Trophoblast cell (in vitro differentiated cells and primary cell): ENCODE measurements around the gene MAP2K3.
"Not testable (repeated sequence)": the region's sequence is repeated elsewhere in the genome, so short reads cannot be mapped to it uniquely, and the experiment has no call there.

ENCODE experiments used
- DNase-seq, 2 donors: peaks; one replicate each; pipeline ENCODE4 v3.0.0-alpha.2; 2016
- H2AFZ ChIP-seq: 2 replicates; pipeline ENCODE4 v1.6.1; 2013; ENCODE audit warnings: low read length, moderate library complexity, mild to moderate bottlenecking; ENCODE audit not compliant: insufficient read depth, poor library complexity
- H2AK5ac ChIP-seq: 2 replicates; pipeline ENCODE4 v1.6.1; 2013; ENCODE audit warnings: mild to moderate bottlenecking, low read length
- H2BK120ac ChIP-seq: 2 replicates; pipeline ENCODE4 v1.6.1; 2013; ENCODE audit warnings: low read length, mild to moderate bottlenecking, moderate library complexity; ENCODE audit not compliant: insufficient read depth, poor library complexity
- H2BK12ac ChIP-seq: 2 replicates; pipeline ENCODE4 v1.6.1; 2013; ENCODE audit warnings: mild to moderate bottlenecking, low read length, moderate library complexity
- H2BK5ac ChIP-seq: 2 replicates; pipeline ENCODE4 v1.6.1; 2013; ENCODE audit warnings: low read length, low read depth, moderate library complexity, mild to moderate bottlenecking; ENCODE audit not compliant: poor library complexity
- H3K14ac ChIP-seq: 2 replicates; pipeline ENCODE4 v1.6.1; 2013; ENCODE audit warnings: mild to moderate bottlenecking, low read length
- H3K18ac ChIP-seq: 2 replicates; pipeline ENCODE4 v1.6.1; 2013; ENCODE audit warnings: mild to moderate bottlenecking, low read length
- H3K23ac ChIP-seq: 2 replicates; pipeline ENCODE4 v1.6.1; 2013; ENCODE audit warnings: low read length
- H3K27ac ChIP-seq: 2 replicates; pipeline ENCODE4 v1.5.1; 2013; ENCODE audit warnings: low read depth, mild to moderate bottlenecking, inconsistent platforms, low read length, moderate library complexity
- H3K27me3 ChIP-seq: 2 replicates; pipeline ENCODE4 v1.6.1; 2013; ENCODE audit warnings: inconsistent platforms, mild to moderate bottlenecking, low read length, moderate library complexity; ENCODE audit not compliant: insufficient read depth
- H3K36me3 ChIP-seq, 2 experiments: 1 replicate in 1 of 2; 2 replicates in 1 of 2; pipeline ENCODE4 v1.6.1; 2013; ENCODE audit warnings: low read length in 2 of 2, mild to moderate bottlenecking in 2 of 2, moderate library complexity in 1 of 2; ENCODE audit not compliant: insufficient read depth in 2 of 2, control insufficient read depth in 1 of 2
- H3K4ac ChIP-seq: 2 replicates; pipeline ENCODE4 v1.6.1; 2013; ENCODE audit warnings: low read depth, mild to moderate bottlenecking, low read length, moderate library complexity
- H3K4me1 ChIP-seq, 2 experiments: 1 replicate in 1 of 2; 2 replicates in 1 of 2; pipeline ENCODE4 v1.6.1; 2013; ENCODE audit warnings: low read length in 2 of 2, mild to moderate bottlenecking in 2 of 2, moderate library complexity in 1 of 2; ENCODE audit not compliant: insufficient read depth in 2 of 2, control insufficient read depth in 1 of 2
- H3K4me2 ChIP-seq: 2 replicates; pipeline ENCODE4 v1.6.1; 2013; ENCODE audit warnings: inconsistent platforms, mild to moderate bottlenecking, low read length, moderate library complexity
- H3K4me3 ChIP-seq: 2 replicates; pipeline ENCODE4 v1.5.1; 2013; ENCODE audit warnings: mild to moderate bottlenecking, low read depth, low read length, inconsistent platforms
- H3K79me1 ChIP-seq: one replicate; pipeline ENCODE4 v1.6.1; 2013; ENCODE audit warnings: low read length
- H3K79me2 ChIP-seq: 2 replicates; pipeline ENCODE4 v1.6.1; 2013; ENCODE audit warnings: low read length, mild to moderate bottlenecking; ENCODE audit not compliant: control insufficient read depth, insufficient read depth, poor library complexity
- H3K9ac ChIP-seq: 2 replicates; pipeline ENCODE4 v1.6.1; 2013; ENCODE audit warnings: mild to moderate bottlenecking, low read length
- H3K9me3 ChIP-seq: 2 replicates; pipeline ENCODE4 v1.6.1; 2013; ENCODE audit warnings: low read depth, mild to moderate bottlenecking, control low read depth, inconsistent platforms, low read length; ENCODE audit not compliant: insufficient read depth
- H4K12ac ChIP-seq: 2 replicates; pipeline ENCODE4 v1.6.1; 2013; ENCODE audit warnings: low read depth, mild to moderate bottlenecking, low read length, moderate library complexity
- H4K8ac ChIP-seq: 2 replicates; pipeline ENCODE4 v1.6.1; 2013; ENCODE audit warnings: low read depth, mild to moderate bottlenecking, low read length, moderate library complexity
- H4K91ac ChIP-seq: one replicate; pipeline ENCODE4 v1.6.1; 2013; ENCODE audit warnings: low read depth, mild to moderate bottlenecking, low read length, moderate library complexity
- WGBS: extraction: QIAGEN DNeasy Blood & Tissue Kit; methylation state at CpG from one replicate; pipeline ENCODE4 v1.1.7; 2013; ENCODE audit warnings: missing lambda C conversion rate; ENCODE audit not compliant: insufficient read length, insufficient coverage; ENCODE audit errors: extremely low coverage; 5-methylcytosine and 5-hydroxymethylcytosine counted together

The MAP2K3 gene

DNA sequence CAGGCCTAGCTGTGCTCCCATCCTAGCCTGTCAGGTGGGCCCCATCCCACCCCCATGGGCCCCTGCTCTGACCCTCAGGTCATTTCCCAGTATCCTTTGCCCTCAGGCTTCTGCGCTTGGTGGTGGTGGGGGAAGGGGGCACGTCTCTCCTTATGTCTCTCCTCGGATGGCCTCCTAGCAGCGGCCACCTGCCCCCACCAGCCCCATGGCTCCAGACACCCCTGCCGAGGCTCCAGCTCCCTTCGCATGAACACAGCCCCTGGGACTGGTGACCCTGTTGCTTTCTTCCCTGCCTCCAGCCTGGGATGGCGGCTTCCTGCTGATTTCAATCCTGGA lies 64.4 kb downstream of the MAP2K3 start:
- no CpG with 5 or more reads among the region's 7 CpGs for WGBS
- not testable (repeated sequence) for H3K79me1 ChIP-seq, H3K27me3 ChIP-seq, H3K4me3 ChIP-seq, H3K27ac ChIP-seq, H3K18ac ChIP-seq, H3K36me3 ChIP-seq, H4K8ac ChIP-seq, H3K4me2 ChIP-seq, H2AFZ ChIP-seq, H2BK12ac ChIP-seq, H3K9ac ChIP-seq, H3K4ac ChIP-seq, H3K4me1 ChIP-seq, H3K14ac ChIP-seq, DNase-seq, H4K91ac ChIP-seq, H3K23ac ChIP-seq, H2BK120ac ChIP-seq, H3K9me3 ChIP-seq, H3K79me2 ChIP-seq, H2BK5ac ChIP-seq, H2AK5ac ChIP-seq, H4K12ac ChIP-seq

- not testable (repeated sequence) for H4K8ac ChIP-seq, H2BK12ac ChIP-seq, H3K9ac ChIP-seq, H3K9me3 ChIP-seq, H2BK5ac ChIP-seq, H2AFZ ChIP-seq, H3K79me1 ChIP-seq, H2AK5ac ChIP-seq, H3K27ac ChIP-seq, H4K12ac ChIP-seq, H4K91ac ChIP-seq, H3K36me3 ChIP-seq, H2BK120ac ChIP-seq, H3K18ac ChIP-seq, H3K27me3 ChIP-seq, H3K4ac ChIP-seq, H3K4me3 ChIP-seq, H3K23ac ChIP-seq, DNase-seq, H3K4me1 ChIP-seq, H3K14ac ChIP-seq, H3K79me2 ChIP-seq, H3K4me2 ChIP-seq
- no CpG with 5 or more reads among the region's 6 CpGs for WGBS
Observed at GRCh38 chr17:21349358-21350050, 65.0 kb downstream of the MAP2K3 start.

- H2BK5ac ChIP-seq, H3K4me3 ChIP-seq, H3K4me2 ChIP-seq, H3K9me3 ChIP-seq, H3K18ac ChIP-seq, H2AFZ ChIP-seq, H3K79me2 ChIP-seq, H3K9ac ChIP-seq, H3K27ac ChIP-seq, H2BK120ac ChIP-seq, H4K91ac ChIP-seq, H4K12ac ChIP-seq, H3K4ac ChIP-seq, H3K14ac ChIP-seq, DNase-seq, H3K23ac ChIP-seq, H4K8ac ChIP-seq, H2BK12ac ChIP-seq, H3K79me1 ChIP-seq, H3K4me1 ChIP-seq, H3K36me3 ChIP-seq, H2AK5ac ChIP-seq, H3K27me3 ChIP-seq: not testable (repeated sequence)
- no CpG with 5 or more reads among the region's 19 CpGs for WGBS
Observed at GRCh38 chr17:21350495-21350894, 66.0 kb downstream of the MAP2K3 start.

GRCh38 chr17:21351366-21352065 lies 67.0 kb downstream of the MAP2K3 start:
- WGBS: no CpG with 5 or more reads among the region's 3 CpGs
- no peak overlapping the region for H4K91ac ChIP-seq

More at GRCh38 chr17:21351366-21352065, 67.0 kb downstream of the MAP2K3 start:
- Histone ChIP-seq H3K27me3 (no peaks in the 10 kb centered on the region), H3K23ac (no peak overlapping the region), H3K79me1 (no peaks in the 10 kb centered on the region), H3K9me3 (peaks cover 2% of the 10 kb centered on the region), H2BK120ac (no peak overlapping the region), H4K8ac (no peak overlapping the region), H4K12ac (no peak overlapping the region), H3K36me3 (no peaks in the 10 kb centered on the region), H3K79me2 (no peaks in the 10 kb centered on the region), H3K14ac (no peak overlapping the region), H2AK5ac (no peak overlapping the region), H3K18ac (no peak overlapping the region), H3K4me2 (no peak overlapping the region), H2BK5ac (no peak overlapping the region), H3K4ac (no peak overlapping the region), H2BK12ac (no peak overlapping the region), H3K4me3 (no peak overlapping the region), H2AFZ (no peak overlapping the region), H3K27ac (no peak overlapping the region), H3K9ac (no peak overlapping the region), H3K4me1 (no peaks in the 10 kb centered on the region)
- DNase-seq: no peak
